Endometrial microvascular endothelial cells (primary cell): ENCODE data around the gene ZDHHC13. TPM values are rescaled to one million over a fixed set of nuclear protein-coding genes. Genes with fewer than 3 reads are reported as not detected.

ENCODE experiments used
- in situ Hi-C: cut with HindIII; loops from 2 replicates; pipeline ENCODE4 v1.10.0; 2017; ENCODE audit warnings: low sequenced_read_pairs, low pct_unique_long_range_greater_than_20kb; ENCODE audit errors: inconsistent ontology term
- total RNA-seq: library from RNA; depleted of rRNA; stranded (reverse); fragments of >200 nt; gene quantifications from one replicate; pipeline ENCODE4 v1.2.3, GENCODE V29; 2015; ENCODE audit errors: inconsistent ontology term

Gene ZDHHC13
- 119 TPM for total RNA-seq

GRCh38 chr11:19116971-19117759 is at the start of gene ZDHHC13:
ZDHHC13 (plus strand) TSS chr11:19117168; CDS start chr11:19117250, 82 bp downstream.
- in situ Hi-C loops, result no loop called here

DNA sequence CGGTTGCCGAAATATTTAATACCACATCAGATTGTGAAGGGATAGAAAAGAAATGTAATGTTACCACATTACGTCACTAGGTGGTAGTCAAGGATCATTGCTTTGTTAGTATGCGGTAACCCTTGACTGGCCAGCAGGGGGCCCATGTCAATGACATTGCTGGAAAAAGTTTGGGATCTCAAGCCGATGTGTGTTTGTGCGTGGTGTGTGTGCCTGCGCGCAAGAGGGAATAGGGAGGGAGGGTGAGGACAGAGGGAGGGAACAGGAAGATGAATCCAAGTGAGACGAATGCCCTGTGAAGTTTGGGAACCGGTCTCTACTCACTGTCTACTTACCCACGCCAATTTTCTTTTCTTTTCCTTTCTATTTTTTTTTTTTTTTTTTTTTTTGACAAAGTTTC is 45.7 kb upstream of the ZDHHC13 start:
- in situ Hi-C loops, result no loop called here

DNA sequence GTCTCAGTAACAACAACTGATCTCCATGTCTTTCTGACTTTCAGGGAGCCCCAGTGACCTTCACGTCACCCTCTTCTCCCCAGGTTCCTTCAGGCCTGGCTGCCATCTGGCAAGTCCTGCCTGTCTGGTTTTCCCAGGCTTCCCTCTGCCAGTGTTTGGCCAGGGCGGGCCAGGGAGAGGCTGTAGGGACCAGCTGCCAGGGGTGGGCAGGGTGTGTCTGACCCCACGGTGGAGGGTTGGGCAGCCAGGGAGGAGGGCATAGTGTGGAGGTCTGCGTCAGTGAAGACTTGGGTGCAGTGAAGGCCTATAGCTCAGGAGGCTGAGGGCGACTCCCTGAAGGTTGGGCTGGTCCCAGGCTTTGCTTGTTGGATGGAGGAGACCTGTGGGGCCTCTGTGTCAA is 44.5 kb upstream of the ZDHHC13 start:
- in situ Hi-C loops, result no loop called here

- in situ Hi-C loops, result no loop called here
Measured at GRCh38 chr11:19073454-19074415, 43.2 kb upstream of the ZDHHC13 start.

DNA sequence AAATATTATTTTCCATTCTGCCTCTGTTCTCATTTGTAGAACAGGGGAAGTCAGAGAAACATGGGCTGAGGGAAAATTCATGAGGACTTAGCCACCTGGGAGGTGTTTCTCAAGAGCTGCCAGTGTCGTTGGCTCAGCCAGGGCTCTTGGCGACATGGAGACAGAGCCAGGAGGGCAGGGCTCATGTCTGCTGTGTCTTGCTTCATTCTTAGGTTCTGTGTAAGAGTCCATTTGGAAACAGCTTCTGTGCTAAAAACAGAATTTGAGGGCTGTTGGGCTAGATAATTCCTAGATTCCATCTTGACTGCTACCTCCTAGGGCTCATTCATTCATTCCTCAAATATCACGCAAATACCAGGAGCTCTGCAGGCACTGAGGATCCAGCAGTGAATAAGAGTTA is 41.3 kb upstream of the ZDHHC13 start:
- in situ Hi-C loops, result no loop called here

DNA sequence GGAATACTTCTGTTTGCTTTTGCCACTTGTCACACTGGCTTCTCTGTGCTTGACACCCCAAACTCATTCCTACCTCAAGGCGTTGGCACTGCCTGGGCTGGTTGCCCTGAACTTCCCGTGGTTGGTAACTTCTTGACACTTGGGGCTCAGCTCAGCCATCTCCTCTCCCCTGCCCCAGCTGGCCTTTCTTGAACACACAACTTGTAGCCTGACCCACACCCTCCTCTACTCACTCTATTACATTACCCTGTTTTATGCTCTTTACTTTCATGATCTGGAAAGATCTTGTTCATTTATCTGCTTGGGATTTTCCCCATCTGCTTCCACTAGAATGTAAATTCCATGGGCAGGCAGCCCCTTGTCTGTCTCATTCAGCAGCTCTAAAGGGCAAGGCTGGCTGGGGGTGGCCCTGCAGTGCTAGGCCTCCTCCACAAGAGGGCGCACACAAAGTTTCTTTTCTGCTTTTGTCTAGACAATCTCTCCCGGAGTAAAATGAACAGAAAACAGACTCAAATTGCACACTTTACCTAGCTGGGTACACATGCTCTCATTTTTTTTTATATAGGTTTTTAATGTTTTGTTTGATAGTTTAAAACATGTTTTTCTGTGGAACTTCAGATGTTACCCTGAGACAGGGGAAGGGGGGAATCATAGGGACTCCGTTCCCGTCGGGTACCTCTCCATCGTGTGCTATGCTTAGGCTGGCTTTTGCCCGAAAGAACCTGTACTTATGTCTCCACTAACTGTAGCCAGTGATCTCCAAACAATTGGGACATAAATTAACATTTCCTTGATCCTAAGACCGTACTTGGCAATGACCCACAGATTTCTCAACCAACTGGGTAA is 40.0 kb upstream of the ZDHHC13 start:
- in situ Hi-C loops, result no loop called here

- in situ Hi-C loops, result no loop called here
Measured at GRCh38 chr11:19077965-19078364, 39.0 kb upstream of the ZDHHC13 start.

DNA sequence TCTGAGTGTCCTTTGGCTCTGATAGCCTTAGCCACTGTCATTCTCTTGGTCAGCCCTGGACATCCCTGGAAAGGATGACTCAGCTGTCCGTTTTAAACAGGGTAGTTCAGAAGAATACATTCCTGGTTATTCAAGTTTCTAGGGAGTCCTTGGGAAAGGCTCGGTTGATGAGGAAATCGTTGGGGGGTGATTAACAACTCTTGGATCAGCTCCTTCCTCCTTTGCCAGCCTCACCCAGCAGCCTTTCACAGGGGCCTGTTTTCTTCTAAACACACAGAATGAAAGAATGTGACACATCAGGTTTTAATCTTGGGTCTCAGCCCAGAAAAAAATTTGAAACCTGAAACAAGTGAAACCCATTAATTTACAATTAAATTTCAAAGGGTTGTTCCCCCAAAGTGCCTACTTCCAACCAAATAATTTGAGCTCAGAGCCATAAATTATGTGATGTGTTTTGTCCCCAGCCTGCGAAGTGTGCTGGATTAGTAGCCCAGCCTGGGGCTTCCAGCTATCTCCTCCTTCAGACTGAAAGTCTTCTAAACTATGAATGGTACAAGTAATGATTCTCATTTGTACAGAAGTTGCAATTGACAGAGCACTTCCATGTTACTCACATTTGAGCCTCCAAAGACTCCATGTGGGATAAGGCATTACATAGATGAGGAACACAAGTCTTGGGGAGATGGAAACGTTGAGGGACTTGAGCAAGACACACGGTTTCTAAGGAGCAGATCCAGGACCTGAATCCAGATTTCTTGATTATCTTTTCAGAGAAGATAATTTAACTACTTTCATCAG is 37.1 kb upstream of the ZDHHC13 start:
- in situ Hi-C loops, result no loop called here

GRCh38 chr11:19080579-19080993 is 36.4 kb upstream of the ZDHHC13 start:
- in situ Hi-C loops, result no loop called here

GRCh38 chr11:19083166-19083565 is 33.8 kb upstream of the ZDHHC13 start:
- in situ Hi-C loops, result no loop called here

DNA sequence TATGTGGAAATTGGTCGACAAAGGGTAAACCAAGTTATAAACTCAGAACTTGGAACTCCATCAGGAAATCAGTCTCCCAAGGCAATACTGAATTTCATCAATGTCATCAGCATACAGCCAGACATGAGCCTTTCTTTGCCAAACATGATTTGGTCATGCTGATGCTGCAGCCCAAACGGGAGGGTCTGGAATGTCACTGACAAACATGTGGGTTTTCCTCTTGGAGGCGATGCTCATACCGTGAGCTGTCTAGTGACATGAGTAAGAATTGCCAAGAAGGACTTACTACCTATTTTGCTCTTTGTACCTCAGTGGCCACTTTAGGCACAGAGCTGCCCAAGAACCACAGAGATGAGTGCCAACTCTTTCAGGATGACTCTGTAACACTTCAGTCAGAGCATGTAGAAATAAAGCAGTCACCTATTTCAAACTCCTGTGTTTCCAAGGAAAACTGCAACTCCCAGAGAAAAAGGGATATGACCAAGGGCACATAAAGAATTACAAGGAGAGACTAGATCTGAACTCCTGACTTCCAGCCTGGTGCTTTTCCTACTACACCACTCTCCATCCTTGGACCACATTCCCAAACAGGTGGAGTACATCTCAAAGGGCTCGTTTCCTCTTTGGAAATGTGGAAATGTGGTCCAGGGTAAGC is 32.2 kb upstream of the ZDHHC13 start:
- in situ Hi-C loops, result no loop called here

DNA sequence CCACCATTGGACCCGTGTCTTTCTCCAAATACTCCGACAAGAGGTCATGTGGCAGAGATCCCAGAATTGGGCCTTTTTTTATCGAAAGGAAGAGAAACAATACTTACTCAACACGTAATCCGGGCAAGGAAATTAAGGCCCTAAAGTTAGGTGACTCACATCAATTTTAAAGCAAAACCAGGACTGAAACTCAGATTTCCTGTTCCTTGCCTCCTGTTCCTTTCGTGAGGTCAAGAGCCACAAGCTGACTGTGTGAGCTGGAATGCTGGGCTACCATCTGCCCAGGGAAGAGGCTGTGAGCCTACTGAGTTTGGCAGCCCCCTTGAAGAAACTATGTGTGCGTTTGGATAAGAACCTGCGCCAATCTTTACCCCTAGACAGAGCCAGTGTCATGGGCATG is 29.3 kb upstream of the ZDHHC13 start:
- in situ Hi-C loops, result no loop called here

DNA sequence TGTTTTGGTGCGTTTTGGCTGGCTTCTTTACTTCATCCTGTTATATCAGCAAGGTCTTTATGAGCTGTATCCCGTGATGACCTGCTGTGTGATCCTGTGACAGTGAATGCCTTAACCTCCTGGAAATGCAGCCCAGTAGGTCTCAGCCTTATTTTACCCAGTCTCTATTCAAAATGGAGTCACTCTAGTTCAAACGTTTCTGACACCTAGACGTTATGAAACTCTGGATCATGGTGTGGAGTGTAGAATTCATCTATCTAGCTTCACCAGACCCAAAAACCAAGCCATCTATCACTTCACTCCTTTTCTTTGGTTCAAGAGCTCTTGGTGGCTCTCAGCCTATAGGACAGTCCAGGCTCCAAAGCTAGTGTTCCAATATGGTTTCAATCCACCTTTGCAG is 28.2 kb upstream of the ZDHHC13 start:
- in situ Hi-C loops, result no loop called here

- in situ Hi-C loops, result no loop called here
Measured at GRCh38 chr11:19089421-19089820, 27.5 kb upstream of the ZDHHC13 start.

DNA sequence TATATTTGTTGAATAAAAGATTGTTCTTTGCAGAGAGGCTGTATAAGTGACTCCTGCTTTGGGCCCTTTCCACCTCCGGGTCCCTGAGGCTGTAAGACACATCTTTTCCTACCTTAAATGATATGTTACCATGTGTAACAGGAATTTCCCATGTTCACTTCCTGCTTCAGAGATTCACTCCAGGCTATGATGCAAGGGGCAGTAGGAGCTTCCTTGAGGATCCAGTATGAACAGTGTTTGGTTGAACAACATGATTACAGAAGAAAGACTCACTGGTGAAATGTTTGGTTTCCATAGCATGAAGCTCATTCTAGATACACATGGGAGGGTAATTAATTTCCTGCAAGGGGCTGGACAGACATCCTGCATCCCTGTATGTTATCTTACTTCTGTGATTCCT is 25.6 kb upstream of the ZDHHC13 start:
- in situ Hi-C loops, result no loop called here

DNA sequence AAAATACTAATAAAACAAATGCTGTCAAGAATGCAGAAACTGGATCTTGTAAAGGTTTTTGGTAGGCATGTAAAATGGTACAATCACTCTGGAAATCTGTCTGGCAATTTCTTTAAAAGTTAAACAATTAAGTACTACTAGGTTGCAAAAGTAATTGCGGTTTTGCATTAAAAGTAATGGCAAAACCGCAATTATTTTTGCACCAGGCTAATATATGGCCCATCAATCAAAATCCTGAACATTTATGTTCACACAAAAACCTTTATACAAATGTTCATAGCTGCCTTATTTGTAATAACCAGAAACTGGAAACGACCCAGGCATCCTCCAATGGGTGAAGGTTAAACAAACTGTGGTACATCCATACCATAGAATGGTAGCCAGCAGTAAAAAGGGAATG is 24.6 kb upstream of the ZDHHC13 start:
- in situ Hi-C loops, result no loop called here

DNA sequence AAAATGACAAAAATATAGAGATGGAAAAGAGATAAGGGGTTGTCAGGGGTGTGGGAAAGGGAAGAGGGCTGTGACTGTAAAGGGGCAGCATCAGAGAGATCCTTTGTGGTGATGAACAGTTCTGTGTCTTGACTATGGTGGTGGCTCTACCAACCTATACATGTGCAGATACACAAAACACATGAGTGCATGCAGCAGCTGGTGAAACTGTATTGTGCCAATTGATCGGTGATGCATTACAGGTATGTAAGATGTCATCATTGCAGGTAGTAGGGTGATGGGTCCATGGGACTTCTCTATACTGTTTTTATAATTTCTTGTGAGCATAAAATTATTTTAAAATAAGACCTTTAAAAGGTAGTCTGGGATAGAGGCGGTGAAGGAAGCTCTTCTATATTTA is 24.1 kb upstream of the ZDHHC13 start:
- in situ Hi-C loops, result no loop called here

GRCh38 chr11:19093976-19094375 is 23.0 kb upstream of the ZDHHC13 start:
- in situ Hi-C loops, result no loop called here
